Measurements from ENCODE around the gene ZNF32.

Gene ZNF32

GRCh38 chr10:43676901-43677300 lies 28.2 kb upstream of the ZNF32 start:
- H3K27me3 ChIP-seq (ENCODE audit: insufficient read depth, poor library complexity, severe bottlenecking) = no peaks in the 10 kb centered on the region
- no peak overlapping the region for H3K27ac ChIP-seq (ENCODE audit: poor library complexity, severe bottlenecking)
- no peaks in the 10 kb centered on the region for H3K36me3 ChIP-seq (ENCODE audit: low read depth)
- no peaks in the 10 kb centered on the region for H3K4me1 ChIP-seq (ENCODE audit: insufficient read depth, poor library complexity, severe bottlenecking)
- DNase-seq (ENCODE audit: low spot score) (no peak), ATAC-seq (ENCODE audit: low read depth) (no peak)
- peaks cover 3% of the 10 kb centered on the region for H3K9me3 ChIP-seq (ENCODE audit: severe bottlenecking)
- TF ChIP-seq CTCF (IDR thresholded peaks at IDR 0.05; ENCODE audit: poor library complexity, severe bottlenecking) = no peak
- H3K4me3 ChIP-seq (ENCODE audit: severe bottlenecking) = no peak overlapping the region

- no peak for DNase-seq (ENCODE audit: low spot score)
- no peaks in the 10 kb centered on the region for H3K27me3 ChIP-seq (ENCODE audit: insufficient read depth, poor library complexity, severe bottlenecking)
- H3K36me3 ChIP-seq (ENCODE audit: low read depth) = no peaks in the 10 kb centered on the region
- ATAC-seq (ENCODE audit: low read depth) = no peak
- H3K4me1 ChIP-seq (ENCODE audit: insufficient read depth, poor library complexity, severe bottlenecking) = no peaks in the 10 kb centered on the region
- H3K4me3 ChIP-seq (ENCODE audit: severe bottlenecking) = no peak overlapping the region
- TF ChIP-seq CTCF (IDR thresholded peaks at IDR 0.05; ENCODE audit: poor library complexity, severe bottlenecking) = no peak
- H3K9me3 ChIP-seq (ENCODE audit: severe bottlenecking) = peaks cover 3% of the 10 kb centered on the region
- no peak overlapping the region for H3K27ac ChIP-seq (ENCODE audit: poor library complexity, severe bottlenecking)
Measured at GRCh38 chr10:43676331-43676730, 27.6 kb upstream of the ZNF32 start.

- H3K4me1 ChIP-seq (ENCODE audit: insufficient read depth, poor library complexity, severe bottlenecking) = no peaks in the 10 kb centered on the region
- no peak overlapping the region for H3K4me3 ChIP-seq (ENCODE audit: severe bottlenecking)
- TF ChIP-seq CTCF (IDR thresholded peaks at IDR 0.05; ENCODE audit: poor library complexity, severe bottlenecking) = no peak
- no peaks in the 10 kb centered on the region for H3K27me3 ChIP-seq (ENCODE audit: insufficient read depth, poor library complexity, severe bottlenecking)
- no peak overlapping the region for H3K27ac ChIP-seq (ENCODE audit: poor library complexity, severe bottlenecking)
- H3K9me3 ChIP-seq (ENCODE audit: severe bottlenecking) = peaks cover 3% of the 10 kb centered on the region
- no peaks in the 10 kb centered on the region for H3K36me3 ChIP-seq (ENCODE audit: low read depth)
- no peak for DNase-seq (ENCODE audit: low spot score)
- no peak for ATAC-seq (ENCODE audit: low read depth)
Measured at GRCh38 chr10:43674553-43675210, 26.0 kb upstream of the ZNF32 start.

GRCh38 chr10:43673471-43673870 lies 24.8 kb upstream of the ZNF32 start:
- H3K4me1 ChIP-seq (ENCODE audit: insufficient read depth, poor library complexity, severe bottlenecking) = no peaks in the 10 kb centered on the region
- H3K27ac ChIP-seq (ENCODE audit: poor library complexity, severe bottlenecking) = no peak overlapping the region
- no peak for DNase-seq (ENCODE audit: low spot score)
- no peak for ATAC-seq (ENCODE audit: low read depth)
- peaks cover 3% of the 10 kb centered on the region for H3K9me3 ChIP-seq (ENCODE audit: severe bottlenecking)
- no peaks in the 10 kb centered on the region for H3K36me3 ChIP-seq (ENCODE audit: low read depth)
- H3K27me3 ChIP-seq (ENCODE audit: insufficient read depth, poor library complexity, severe bottlenecking) = no peaks in the 10 kb centered on the region
- no peak overlapping the region for H3K4me3 ChIP-seq (ENCODE audit: severe bottlenecking)
- TF ChIP-seq CTCF (IDR thresholded peaks at IDR 0.05; ENCODE audit: poor library complexity, severe bottlenecking) = no peak
